ENCODE results near the gene OSTN. TPM values are rescaled to one million over a fixed set of nuclear protein-coding genes. Genes with fewer than 3 reads are reported as not detected.

Gene OSTN
- total RNA-seq, 4 donors from 2014 or later, result not detected

DNA sequence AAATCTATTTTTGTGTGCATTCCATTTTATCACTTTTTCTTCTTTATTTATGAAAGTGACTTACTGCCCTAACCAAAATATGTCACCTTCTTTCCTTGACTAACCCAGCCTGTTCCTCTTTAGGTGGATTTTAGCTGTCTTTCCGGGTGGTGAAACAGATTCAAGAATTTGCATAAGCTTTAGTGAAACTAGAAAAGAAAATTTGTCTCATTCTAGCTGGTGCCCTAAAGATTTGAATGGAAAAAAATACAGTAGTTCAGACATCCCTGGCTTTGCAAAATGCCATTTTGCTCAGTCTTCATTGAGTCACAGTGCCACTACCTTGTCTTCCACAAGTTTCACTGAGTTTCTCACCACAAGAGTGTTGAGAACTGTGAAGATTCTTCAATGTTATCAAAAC is 102.0 kb downstream of the OSTN start:
- no peak overlapping the region for H3K4me3 ChIP-seq
- intact Hi-C loops (cut with DNase I), result no loop called here
- DNase-seq, result no peak
- no peak overlapping the region for H3K27ac ChIP-seq
- H3K9me3 ChIP-seq, result no peaks in the 10 kb centered on the region
- no peaks in the 10 kb centered on the region for H3K4me1 ChIP-seq
- H3K36me3 ChIP-seq, result no peaks in the 10 kb centered on the region
- WGBS, 2 donors, result 73 to 75% methylated on average over 1 of the region's 1 CpG
- TF ChIP-seq CTCF (IDR thresholded peaks at IDR 0.05) (no peak), POLR2A (IDR thresholded peaks at IDR 0.05) (no peak)
- no peaks in the 10 kb centered on the region for H3K27me3 ChIP-seq

- intact Hi-C loops (cut with DNase I), result no loop called here
- DNase-seq, result no peak
- Histone ChIP-seq H3K27ac (no peak overlapping the region), H3K4me1 (no peaks in the 10 kb centered on the region), H3K36me3 (no peaks in the 10 kb centered on the region), H3K27me3 (no peaks in the 10 kb centered on the region), H3K9me3 (no peaks in the 10 kb centered on the region), H3K4me3 (no peak overlapping the region)
- TF ChIP-seq POLR2A (IDR thresholded peaks at IDR 0.05), result no peak
- no peak for TF ChIP-seq CTCF (IDR thresholded peaks at IDR 0.05)
- WGBS, 2 donors, result 91 to 93% methylated on average over 4 to 5 of the region's 5 CpGs
Measured at GRCh38 chr3:191301782-191302411, 102.9 kb downstream of the OSTN start.

GRCh38 chr3:191302451-191302850 is 103.4 kb downstream of the OSTN start:
- TF ChIP-seq CTCF (IDR thresholded peaks at IDR 0.05) (no peak), POLR2A (IDR thresholded peaks at IDR 0.05) (no peak)
- no peak for DNase-seq
- H3K27ac ChIP-seq, result no peak overlapping the region
- H3K9me3 ChIP-seq, result no peaks in the 10 kb centered on the region
- intact Hi-C loops (cut with DNase I), result no loop called here
- no peak overlapping the region for H3K4me3 ChIP-seq
- WGBS, 2 donors, result 70 to 79% methylated on average over 2 of the region's 2 CpGs
- no peaks in the 10 kb centered on the region for H3K36me3 ChIP-seq
- no peaks in the 10 kb centered on the region for H3K27me3 ChIP-seq
- H3K4me1 ChIP-seq, result no peaks in the 10 kb centered on the region

- Histone ChIP-seq H3K4me1 (no peaks in the 10 kb centered on the region), H3K27ac (no peak overlapping the region), H3K27me3 (no peaks in the 10 kb centered on the region), H3K4me3 (no peak overlapping the region), H3K36me3 (no peaks in the 10 kb centered on the region), H3K9me3 (no peaks in the 10 kb centered on the region)
- TF ChIP-seq CTCF (IDR thresholded peaks at IDR 0.05) (no peak), POLR2A (IDR thresholded peaks at IDR 0.05) (no peak)
- intact Hi-C loops (cut with DNase I), result no loop called here
- WGBS, 2 donors, result 76 to 84% methylated on average over 3 of the region's 3 CpGs
- no peak for DNase-seq
Measured at GRCh38 chr3:191303596-191303995, 104.6 kb downstream of the OSTN start.

DNA sequence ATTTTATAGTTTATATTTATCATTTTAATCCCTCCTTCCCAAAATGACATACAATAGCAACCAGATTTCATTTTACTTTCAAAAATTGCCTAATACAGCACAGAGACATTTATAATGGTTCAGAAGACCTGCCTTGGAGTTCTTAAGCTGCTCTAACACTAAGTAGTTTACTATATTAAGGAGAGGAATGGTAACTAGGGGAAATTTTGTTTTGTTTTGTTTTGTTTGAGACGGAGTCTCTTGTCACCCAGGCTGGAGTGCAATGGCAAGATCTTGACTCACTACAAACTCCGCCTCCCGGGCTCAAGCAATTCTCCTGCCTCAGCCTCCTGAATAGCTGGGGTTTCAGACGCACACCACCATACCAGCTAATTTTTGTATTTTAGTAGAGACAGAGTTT is 107.4 kb downstream of the OSTN start:
- no peak overlapping the region for H3K27ac ChIP-seq
- no peak overlapping the region for H3K4me3 ChIP-seq
- H3K27me3 ChIP-seq, result no peaks in the 10 kb centered on the region
- no peak for DNase-seq
- no peak for TF ChIP-seq POLR2A (IDR thresholded peaks at IDR 0.05)
- no peak for TF ChIP-seq CTCF (IDR thresholded peaks at IDR 0.05)
- H3K36me3 ChIP-seq, result no peaks in the 10 kb centered on the region
- H3K4me1 ChIP-seq, result no peaks in the 10 kb centered on the region
- H3K9me3 ChIP-seq, result no peaks in the 10 kb centered on the region
- 72 to 88% methylated on average over 4 of the region's 4 CpGs for WGBS, 2 donors
- intact Hi-C loops (cut with DNase I), result no loop called here
